Gastrocnemius medialis (tissue), 4 donors: ENCODE data around the gene PKMYT1.

Experiments used
- POLR2A ChIP-seq, 2 donors: fragments of 450-650 bp; IDR thresholded peaks; one replicate each; pipeline ENCODE4 v1.6.1; 2017; ENCODE audit warnings: antibody characterized with exemption in 2 of 2, mild to moderate bottlenecking in 2 of 2, moderate library complexity in 2 of 2
- TF ChIP-seq, protein P1 (sequence below), 5 experiments: fragments of 450-650 bp in 3 of 5; fragments of 200-600 bp in 2 of 5; sonication (generic) in 2 of 5; IDR thresholded peaks in 4 of 5; conservative IDR thresholded peaks in 1 of 5; 1 replicate in 4 of 5; 2 replicates in 1 of 5; pipeline ENCODE4 v1.5.1; 2016 to 2019; ENCODE audit warnings: antibody characterized with exemption in 5 of 5, mild to moderate bottlenecking in 3 of 5, moderate library complexity in 3 of 5

DNA sequence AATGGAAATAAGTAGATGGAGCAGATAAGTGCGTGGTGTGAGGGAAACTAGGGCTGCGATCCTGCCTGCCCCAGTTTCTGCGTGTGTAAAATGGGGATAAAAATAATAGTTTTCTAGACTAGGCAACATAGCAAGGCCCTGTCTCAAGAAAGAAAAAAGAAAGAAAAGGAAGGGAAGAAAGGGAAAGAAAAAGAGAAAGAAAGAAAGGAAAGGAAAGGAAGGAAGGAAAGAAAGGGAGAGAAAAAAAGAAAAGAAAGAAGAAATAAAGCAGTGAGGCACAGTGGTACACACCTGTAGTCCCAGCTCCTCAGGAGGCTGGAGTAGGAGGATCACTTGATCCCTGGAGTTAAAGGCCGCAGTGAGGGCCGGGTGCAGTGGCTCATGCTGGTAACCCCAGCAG is 2.2 kb upstream of the PKMYT1 start:
- TF ChIP-seq, protein P1, sequence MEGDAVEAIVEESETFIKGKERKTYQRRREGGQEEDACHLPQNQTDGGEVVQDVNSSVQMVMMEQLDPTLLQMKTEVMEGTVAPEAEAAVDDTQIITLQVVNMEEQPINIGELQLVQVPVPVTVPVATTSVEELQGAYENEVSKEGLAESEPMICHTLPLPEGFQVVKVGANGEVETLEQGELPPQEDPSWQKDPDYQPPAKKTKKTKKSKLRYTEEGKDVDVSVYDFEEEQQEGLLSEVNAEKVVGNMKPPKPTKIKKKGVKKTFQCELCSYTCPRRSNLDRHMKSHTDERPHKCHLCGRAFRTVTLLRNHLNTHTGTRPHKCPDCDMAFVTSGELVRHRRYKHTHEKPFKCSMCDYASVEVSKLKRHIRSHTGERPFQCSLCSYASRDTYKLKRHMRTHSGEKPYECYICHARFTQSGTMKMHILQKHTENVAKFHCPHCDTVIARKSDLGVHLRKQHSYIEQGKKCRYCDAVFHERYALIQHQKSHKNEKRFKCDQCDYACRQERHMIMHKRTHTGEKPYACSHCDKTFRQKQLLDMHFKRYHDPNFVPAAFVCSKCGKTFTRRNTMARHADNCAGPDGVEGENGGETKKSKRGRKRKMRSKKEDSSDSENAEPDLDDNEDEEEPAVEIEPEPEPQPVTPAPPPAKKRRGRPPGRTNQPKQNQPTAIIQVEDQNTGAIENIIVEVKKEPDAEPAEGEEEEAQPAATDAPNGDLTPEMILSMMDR (IDR thresholded peaks at IDR 0.05 in 4 of 5, conservative IDR thresholded peaks at IDR 0.05 in 1 of 5): no peak
- no peak for TF ChIP-seq POLR2A (IDR thresholded peaks at IDR 0.05)
